Left lobe of liver (tissue), 2 donors: ENCODE results near the gene NCAM1. TPM values are rescaled to one million over a fixed set of nuclear protein-coding genes. Genes with fewer than 3 reads are reported as not detected.

Source experiments
- ATAC-seq: fragments of 200-7000 bp; cut with Tn5 transposase; one replicate; pipeline ENCODE4 v1.9.1; 2020; ENCODE audit warnings: mild to moderate bottlenecking, moderate library complexity
- DNase-seq: peaks from one replicate; pipeline ENCODE4 v3.0.0-alpha.2; 2020; ENCODE audit warnings: low spot score
- total RNA-seq: library from RNA; stranded (reverse); gene quantifications from one replicate; pipeline ENCODE4 v1.2.1, GENCODE V29; 2021
- donor health status: DM: no; HTN: no; CAD: no; lungs with moderate emphysema.
- donor health status: DM: no; HTN: yes; CAD: no.

NCAM1 gene
- total RNA-seq, 1 donor from 2014 or later = 2.8 TPM

GRCh38 chr11:113245216-113245615 is 284.0 kb downstream of the NCAM1 start:
- no peak for DNase-seq

GRCh38 chr11:113247221-113247620 is 286.0 kb downstream of the NCAM1 start:
- no peak for DNase-seq
- no peak for ATAC-seq

More at GRCh38 chr11:113245216-113245615, 284.0 kb downstream of the NCAM1 start:
- ATAC-seq = no peak

- ATAC-seq = no peak
- DNase-seq = no peak
Measured at GRCh38 chr11:113247966-113248365, 286.7 kb downstream of the NCAM1 start.

DNA sequence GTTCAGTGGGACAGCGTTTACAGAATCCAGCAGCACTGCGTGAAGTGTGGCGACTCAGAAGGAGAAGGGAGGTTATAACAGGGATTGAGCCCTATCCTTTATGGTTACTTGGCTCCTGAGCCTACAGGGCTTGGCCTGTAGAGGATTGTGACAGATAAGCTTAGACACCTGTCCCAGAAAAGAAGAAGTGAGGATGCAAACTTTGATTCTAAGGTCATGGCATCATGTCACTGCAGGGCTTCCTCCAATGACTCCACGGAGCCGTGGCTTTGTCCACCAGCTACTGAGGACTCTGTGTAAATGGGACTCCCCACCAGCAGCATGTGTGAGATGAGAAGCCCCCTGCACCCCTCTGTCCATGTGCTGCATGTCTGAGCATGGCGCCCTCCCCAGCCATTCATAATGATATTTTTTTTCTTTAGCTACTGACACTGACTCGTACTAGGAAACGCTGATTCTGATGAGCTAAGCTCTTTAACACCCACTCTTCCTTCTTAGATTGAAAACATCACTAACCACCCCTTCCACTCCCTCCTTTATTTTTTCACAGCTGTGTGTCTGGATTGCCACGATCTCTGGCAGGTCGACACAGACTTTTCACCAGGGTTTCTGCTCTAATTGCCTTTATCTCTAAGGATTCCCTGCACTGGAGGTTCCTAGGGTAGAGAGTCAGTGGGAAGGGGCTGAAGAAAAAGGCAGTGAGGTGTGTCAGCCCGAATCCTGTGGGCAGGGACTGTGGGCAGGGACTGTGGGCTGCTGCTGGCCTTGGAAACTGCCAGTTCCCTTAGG is 287.7 kb downstream of the NCAM1 start:
- DNase-seq = no peak
- no peak for ATAC-seq

GRCh38 chr11:113249491-113249763 is 288.2 kb downstream of the NCAM1 start:
- DNase-seq (no peak), ATAC-seq (no peak)

GRCh38 chr11:113249786-113250185 is 288.6 kb downstream of the NCAM1 start:
- ATAC-seq = no peak

DNA sequence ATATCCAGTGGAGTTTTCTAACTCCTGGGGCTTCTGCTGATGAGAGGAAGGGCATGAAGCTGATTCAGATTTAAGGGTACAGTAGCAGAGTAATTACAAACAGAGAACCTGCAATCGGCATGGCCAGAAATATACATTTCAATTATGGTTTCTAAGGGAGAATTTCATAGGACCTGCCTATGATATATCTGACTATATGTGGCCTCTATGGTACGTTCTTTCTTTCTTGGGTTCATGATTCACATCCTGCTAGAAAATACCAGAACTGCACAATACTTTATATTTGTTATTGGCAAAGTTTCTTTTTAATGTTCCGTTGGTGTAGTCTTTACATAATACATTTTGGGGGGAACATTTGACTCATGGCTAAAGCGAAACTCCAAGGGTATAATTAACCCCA is 290.1 kb downstream of the NCAM1 start:
- DNase-seq = no peak
- no peak for ATAC-seq

More at GRCh38 chr11:113249786-113250185, 288.6 kb downstream of the NCAM1 start:
- no peak for DNase-seq

- DNase-seq = no peak
- no peak for ATAC-seq
Measured at GRCh38 chr11:113253406-113253805, 292.2 kb downstream of the NCAM1 start.

DNA sequence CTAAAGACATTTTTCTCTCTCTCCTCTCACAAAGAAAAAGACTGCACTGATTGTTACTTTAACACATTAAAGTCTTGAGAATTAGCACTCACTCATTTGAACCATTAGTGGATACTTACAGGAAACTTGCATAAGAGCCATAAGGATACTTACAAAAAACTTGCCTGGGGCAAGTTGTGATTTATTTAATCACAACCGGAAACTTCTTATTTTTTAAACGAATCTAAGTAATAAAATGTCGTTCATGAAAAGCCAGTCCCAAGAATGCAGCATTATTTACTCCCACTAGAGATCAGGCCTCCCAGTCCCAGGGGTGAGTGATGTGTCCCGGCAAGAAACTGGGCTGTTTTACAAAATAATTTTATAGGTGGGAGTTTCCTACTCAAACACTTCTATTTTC is 293.9 kb downstream of the NCAM1 start:
- DNase-seq = no peak
- ATAC-seq = no peak

DNA sequence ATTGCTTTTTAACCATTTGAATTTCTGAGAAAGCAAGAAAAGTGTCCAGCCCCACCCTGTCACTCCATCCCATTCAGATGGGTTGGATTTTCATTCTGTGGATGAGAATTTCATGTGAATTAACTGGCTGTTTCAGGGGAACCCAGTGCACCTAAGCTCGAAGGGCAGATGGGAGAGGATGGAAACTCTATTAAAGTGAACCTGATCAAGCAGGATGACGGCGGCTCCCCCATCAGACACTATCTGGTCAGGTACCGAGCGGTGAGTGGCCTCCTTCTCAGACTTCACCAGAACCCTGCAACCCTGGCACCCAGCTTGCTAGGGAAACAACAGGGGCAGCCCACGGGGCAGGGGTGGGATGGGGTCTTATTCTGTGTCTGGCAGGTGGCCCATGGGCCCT is 294.5 kb downstream of the NCAM1 start:
- no peak for ATAC-seq
- no peak for DNase-seq

DNA sequence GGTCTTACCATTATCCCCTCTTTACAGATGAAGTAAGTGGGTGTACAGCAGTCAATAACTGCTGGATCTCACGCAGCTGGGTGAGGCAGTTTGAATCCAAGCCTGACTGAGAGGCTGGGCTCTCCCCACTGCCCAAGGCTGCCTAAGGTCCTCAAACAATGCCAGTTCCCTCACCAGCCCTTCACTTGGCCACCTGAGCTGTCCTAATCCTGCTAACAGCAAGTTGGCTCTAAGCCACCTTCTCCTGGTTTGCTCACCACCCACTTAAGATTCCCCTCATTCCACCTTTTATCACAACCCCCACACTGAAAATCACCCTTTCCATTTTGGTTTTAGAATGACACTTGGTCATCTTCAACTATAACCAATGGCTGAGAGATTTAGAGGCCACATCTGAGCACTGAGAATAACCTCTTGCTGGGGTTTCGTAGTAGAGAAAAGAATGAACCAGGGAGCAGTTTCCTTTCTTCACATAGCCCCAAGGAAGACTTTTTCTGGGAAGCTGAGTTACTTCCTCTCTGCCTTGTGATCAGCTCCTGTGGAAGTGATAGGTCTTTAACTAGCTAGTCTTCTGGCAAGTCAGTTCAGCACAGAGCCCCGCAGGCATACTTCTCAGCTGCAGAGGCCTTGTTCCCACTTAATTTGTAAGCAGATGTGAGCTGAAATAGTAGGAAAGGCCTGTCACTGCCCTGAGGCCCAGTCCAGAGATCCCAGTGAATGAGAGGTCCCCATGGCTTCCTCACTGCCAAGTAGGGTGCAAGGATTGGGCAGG is 295.4 kb downstream of the NCAM1 start:
- DNase-seq = no peak
- no peak for ATAC-seq

DNA sequence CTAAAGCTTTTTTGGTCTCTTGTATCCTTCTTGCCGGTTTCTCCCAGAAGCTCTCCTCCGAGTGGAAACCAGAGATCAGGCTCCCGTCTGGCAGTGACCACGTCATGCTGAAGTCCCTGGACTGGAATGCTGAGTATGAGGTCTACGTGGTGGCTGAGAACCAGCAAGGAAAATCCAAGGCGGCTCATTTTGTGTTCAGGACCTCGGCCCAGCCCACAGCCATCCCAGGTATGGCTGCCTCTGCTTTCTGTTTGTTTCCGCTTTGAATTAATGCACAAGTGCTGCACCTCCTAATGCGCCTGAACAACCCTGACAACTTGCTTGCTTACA is 298.8 kb downstream of the NCAM1 start:
- no peak for ATAC-seq
- no peak for DNase-seq

- ATAC-seq = no peak
- no peak for DNase-seq
Measured at GRCh38 chr11:113260541-113260940, 299.3 kb downstream of the NCAM1 start.

DNA sequence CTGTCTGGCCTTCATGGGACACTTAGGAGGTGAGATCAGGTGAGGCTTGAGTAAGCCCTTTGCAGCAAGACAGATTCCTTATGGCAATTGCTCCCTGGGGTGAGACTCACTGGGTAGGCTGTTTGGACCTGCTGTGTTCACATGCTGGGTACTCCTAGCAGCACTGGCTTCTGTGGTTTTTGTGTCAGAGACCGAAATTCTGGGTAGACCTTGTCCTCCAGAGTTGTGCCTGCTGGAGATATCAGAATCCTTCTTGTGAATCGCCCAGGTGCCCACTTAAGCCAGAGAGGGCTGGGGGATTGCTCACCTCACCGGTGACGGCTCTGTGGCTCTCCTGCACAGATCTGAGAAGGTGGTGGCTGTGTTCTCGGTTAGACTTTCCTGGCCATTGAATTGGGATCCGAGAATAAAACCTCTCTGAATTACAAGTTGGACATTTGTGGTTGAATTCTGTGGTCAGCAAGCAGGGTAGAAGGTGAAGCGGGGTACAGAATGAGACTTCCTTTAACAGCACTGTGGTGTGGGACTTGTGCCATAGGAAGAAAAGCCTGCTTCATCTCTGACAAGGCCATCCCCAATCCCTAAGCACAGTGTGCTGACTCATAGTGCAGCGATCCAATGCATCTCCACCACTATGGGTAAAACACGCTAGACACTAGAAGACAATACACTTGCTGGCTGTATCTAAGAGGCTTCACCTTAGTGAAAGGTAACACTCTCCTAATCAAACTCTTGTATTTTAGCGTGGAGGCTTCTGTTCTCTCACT is 300.7 kb downstream of the NCAM1 start:
- DNase-seq = no peak
- no peak for ATAC-seq

DNA sequence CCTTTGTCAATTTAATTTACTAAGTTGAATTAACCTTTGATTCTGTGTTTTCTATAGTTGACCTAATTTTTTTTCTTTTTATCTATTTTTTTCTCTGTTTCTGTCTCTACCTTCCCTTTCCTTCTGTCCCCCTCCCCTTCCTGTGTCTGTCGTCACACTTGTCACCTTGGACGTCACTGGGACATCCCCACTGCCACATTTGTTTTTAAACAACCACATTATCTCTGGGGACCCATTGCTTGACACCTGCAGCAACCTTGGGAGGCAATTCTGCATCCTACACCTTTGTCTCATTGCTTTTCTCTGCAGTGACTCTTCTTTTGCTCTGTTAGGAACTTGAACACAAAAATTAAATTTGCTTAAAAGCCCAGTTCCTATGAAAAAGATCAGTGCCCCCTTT is 301.4 kb downstream of the NCAM1 start:
- DNase-seq (no peak), ATAC-seq (no peak)

GRCh38 chr11:113263458-113264259 is 302.4 kb downstream of the NCAM1 start:
- ATAC-seq (no peak), DNase-seq (no peak)

GRCh38 chr11:113265362-113265761 is 304.1 kb downstream of the NCAM1 start:
- DNase-seq (no peak), ATAC-seq (no peak)

- DNase-seq = no peak
- no peak for ATAC-seq
Measured at GRCh38 chr11:113267493-113267892, 306.3 kb downstream of the NCAM1 start.

- ATAC-seq = no peak
- DNase-seq = no peak
Measured at GRCh38 chr11:113269096-113269495, 307.9 kb downstream of the NCAM1 start.

- DNase-seq = no peak
Measured at GRCh38 chr11:113269636-113270035, 308.4 kb downstream of the NCAM1 start.

DNA sequence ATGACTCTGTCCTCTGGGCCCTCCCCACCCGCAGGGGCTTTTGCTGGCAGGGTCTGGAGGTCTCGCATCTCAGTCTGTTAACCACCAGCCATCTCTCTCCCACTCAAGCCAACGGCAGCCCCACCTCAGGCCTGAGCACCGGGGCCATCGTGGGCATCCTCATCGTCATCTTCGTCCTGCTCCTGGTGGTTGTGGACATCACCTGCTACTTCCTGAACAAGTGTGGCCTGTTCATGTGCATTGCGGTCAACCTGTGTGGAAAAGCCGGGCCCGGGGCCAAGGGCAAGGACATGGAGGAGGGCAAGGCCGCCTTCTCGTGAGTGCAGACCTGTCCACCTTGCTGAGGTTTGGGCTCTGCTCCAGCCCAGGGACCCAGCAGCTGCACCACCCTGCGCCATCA is 308.9 kb downstream of the NCAM1 start:
- no peak for ATAC-seq
- no peak for DNase-seq

More at GRCh38 chr11:113269636-113270035, 308.4 kb downstream of the NCAM1 start:
- no peak for ATAC-seq
